HG03108 (cell line): ENCODE measurements around the gene KATNB1.
A peak's percentile ranks its signal among the peaks of the same experiment; 100 is the strongest.

Source experiments
- ATAC-seq: cut with Tn5 transposase; IDR thresholded peaks from one replicate; pipeline ENCODE4 v1.9.1; 2021; ENCODE audit warnings: moderate library complexity; ENCODE audit not compliant: unreplicated experiment

Gene KATNB1

DNA sequence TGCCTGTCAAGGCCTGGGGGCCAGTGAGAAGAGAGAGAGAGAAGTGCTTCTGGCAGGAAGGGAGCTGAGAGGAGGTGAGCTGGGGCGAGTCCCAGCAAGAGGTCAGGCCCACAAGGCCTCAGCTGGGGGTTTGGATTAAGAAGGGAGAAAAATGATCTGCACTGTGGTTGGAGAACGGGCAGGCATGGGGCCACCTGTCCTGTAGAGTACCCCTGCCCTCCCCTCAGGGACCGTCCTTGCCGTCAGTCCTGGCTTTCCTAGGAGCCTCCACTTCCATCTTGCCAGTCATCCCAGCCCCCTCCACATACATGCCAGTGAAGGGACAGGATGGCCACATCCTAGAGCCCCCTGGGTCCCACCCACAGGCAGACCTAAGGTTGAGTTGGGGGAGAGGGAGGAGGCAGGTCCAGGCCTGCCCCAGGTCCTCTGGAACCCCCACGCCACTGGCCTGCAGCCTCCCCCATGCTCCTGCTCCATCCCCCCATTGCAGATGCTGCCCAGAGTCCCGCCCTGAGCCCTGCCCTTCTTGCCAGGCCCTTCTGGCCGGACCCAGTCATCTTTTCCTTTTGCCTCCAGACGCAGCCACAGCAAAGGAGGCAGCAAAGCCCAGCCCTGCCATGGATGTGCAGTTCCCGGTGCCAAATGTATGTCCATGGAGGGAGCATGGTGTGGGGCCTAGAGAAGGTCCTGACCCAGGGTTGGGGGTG, 18.9 kb downstream of the KATNB1 start:
- ATAC-seq: no peak

DNA sequence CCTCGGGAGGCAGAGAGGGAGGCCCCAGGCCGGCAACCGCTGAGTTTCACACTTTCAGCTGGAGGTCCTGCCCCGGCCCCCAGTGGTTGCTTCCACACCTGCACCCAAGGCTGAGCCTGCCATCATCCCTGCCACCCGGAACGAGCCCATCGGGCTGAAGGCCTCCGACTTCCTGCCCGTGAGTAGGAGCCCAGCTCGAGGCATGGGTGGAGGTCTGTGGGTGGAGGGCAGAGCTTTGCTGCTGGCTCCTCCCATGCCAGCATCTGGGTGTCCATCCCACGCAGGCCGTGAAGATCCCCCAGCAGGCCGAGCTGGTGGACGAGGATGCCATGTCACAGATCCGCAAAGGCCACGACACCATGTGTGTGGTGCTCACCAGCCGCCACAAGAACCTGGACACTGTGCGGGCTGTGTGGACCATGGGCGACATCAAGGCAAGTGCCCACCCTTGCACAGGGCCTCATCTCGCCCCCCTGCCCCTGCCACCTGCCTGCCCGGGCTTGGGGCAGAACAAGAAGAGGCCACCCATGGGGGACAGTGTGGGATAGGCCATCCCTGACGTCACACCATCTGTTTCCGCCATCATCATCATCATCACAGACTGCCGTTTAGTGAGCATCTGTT, 19.6 kb downstream of the KATNB1 start:
- ATAC-seq: no peak

DNA sequence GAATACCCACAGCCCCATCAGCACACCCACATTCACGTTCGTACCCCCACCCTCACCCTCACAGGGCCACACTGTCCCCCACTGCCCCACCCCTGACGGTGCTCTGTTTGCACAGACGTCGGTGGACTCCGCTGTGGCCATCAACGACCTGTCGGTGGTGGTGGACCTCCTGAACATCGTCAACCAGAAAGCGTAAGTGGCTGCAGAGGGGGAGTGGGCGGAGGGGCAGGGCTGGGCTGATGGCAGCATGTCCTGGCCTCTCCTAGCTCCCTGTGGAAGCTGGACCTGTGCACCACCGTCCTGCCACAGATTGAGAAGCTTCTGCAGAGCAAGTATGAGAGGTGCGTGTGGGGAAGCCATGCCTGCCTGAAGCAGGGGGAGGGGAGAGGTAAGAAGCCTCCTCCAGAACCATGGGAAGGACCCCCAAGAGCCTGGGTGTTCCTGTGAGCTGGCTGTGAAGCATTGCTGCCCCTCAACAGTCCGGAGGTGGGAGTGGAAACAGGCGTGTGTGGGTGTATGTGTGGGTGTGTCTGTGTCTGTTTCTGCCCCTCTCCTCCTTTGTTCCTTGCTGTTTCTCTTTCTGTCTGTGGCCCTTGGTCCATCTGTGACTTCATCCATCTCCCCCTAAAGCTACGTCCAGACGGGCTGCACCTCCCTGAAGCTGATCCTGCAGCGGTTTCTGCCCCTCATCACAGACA, 20.3 kb downstream of the KATNB1 start:
- ATAC-seq: no peak

DNA sequence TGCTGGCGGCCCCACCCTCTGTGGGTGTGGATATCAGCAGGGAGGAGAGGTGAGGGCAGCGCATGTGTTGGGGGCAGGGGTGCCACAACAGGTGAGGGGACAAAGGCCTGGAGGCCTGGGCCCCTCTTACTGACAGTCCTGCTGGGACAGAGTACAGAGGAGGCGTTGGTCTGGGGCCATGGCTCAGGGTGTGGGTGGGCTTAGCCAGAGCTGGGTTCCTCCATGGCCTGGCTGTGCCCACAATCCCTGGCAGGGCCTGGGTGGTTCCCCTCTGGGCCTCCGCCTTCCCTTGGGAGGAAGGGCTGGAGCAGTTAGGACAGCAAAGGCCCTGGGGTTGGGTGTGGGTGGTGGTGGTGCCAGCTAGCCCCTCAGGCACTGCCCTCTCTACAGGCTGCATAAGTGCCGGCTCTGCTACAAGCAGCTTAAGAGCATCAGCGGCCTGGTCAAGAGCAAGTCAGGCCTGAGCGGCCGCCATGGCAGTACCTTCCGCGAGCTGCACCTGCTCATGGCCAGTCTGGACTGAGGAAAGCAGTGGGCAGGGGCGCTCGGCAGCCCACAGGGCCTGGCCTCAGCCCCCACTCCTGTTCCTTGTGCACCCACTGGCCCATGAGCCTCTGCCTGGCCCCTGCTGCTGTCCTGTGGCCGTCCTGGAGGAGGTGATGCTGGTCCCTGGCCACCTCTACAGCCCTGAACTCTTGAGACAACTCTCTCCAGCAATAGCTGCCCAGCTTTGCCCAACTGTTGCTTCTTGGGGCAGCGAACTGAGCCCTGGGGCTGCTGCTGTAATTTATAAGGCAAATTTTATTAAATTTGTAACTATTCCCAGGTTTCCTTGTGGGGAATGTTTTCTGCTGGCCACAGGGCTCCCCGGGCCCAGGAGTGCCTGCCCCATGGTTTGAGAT, 21.1 kb downstream of the KATNB1 start:
- no peak for ATAC-seq

DNA sequence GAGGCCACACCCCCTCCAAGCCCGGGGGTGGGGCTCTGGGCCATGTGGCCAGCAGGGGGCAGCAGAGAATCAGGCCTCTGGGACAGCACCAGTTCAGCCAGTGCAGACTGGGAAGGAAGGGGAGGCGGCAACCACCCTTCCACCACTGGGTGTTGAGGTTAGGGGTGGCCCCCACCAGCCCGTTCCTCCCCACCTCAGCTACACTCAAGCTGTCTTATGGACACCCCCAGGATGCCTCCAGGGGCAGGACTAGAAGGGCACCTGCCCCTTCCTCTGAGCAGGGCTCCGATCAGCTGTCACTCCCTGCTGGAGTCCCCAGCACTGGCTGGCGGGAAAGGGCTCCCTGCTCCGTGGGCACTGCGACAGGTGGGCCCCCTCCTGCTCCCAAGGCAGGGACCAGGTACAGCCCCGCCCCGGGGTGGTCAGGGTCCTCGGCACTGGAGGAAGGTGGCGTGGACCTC, 21.8 kb downstream of the KATNB1 start:
- peak; percentile 83 for ATAC-seq

DNA sequence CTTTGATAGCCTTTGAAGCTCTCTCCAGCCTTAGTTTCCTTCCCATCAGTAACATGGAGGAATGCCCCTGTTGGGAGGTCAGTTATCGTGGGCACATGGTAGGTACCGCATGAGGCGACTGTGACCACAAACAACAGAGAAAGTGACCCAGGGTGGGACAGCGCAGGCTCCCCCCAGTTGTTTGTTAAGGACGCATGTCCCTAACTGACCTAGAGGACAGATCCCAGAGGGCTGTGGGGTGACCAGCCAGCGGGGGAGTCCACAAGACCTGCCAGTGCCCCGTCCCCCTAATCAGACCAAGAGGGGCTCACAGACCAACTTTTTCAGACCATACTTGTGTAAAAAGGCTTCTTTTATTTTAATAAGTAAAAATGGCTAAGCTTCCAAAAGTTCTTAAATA, 22.3 kb downstream of the KATNB1 start:
- ATAC-seq: no peak

DNA sequence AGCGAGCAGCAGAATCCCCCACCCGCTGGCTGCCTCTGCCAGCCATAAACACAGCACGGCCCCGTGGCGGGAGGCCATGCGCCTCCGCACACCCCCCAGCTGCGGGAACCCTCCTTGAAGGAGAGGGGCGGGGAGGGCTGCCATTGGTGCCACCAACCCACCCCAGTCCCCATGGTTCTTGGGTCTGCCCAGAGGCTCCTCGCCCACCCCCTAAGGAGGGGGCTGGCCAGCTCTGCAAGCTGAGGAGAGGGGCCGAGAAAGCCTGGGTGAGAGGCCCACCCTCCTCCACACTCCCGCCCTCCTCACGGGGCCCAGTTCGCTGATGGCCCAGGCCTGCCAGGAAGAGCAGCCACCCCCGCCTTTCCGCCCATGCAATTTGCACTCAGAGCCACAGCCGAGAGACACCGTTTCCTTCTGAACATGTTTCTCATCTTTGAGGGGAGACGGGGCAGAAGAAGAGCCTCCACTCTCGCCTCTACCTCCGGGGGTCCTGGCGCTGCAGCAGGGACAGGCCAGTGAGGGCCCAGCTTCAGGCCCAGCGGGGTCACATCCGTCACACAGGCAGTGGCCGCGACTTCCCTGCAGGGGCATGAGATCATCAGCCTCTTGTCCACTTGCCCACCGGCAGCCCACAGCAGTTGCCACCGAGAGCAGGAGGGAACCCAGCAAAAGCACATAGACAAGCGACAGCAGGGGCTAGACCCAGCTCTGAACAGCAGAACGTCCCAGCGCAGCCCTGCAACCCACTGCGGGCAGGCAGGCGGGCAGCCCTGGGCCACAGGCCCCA, 23.0 kb downstream of the KATNB1 start:
- no peak for ATAC-seq

DNA sequence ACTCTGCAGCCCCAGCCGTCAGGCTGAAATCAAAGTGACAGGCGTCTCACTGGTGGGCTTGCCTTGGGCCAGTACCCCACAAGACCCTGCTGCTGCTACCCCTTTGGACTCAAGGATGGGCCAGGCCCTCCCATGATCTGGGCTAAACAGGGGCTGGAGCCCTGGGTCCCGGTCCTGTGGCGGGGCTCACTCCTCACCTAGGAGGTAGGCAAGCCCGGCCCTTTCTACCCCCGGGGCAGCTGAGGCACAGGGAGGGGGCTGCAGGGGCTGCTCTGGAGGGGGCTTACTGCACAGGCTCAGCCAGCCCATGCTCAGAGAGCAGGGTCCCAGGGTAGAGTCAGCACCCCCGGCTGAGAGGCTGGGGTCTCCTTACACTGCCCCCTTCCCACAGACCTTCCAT, 23.6 kb downstream of the KATNB1 start:
- ATAC-seq: no peak

DNA sequence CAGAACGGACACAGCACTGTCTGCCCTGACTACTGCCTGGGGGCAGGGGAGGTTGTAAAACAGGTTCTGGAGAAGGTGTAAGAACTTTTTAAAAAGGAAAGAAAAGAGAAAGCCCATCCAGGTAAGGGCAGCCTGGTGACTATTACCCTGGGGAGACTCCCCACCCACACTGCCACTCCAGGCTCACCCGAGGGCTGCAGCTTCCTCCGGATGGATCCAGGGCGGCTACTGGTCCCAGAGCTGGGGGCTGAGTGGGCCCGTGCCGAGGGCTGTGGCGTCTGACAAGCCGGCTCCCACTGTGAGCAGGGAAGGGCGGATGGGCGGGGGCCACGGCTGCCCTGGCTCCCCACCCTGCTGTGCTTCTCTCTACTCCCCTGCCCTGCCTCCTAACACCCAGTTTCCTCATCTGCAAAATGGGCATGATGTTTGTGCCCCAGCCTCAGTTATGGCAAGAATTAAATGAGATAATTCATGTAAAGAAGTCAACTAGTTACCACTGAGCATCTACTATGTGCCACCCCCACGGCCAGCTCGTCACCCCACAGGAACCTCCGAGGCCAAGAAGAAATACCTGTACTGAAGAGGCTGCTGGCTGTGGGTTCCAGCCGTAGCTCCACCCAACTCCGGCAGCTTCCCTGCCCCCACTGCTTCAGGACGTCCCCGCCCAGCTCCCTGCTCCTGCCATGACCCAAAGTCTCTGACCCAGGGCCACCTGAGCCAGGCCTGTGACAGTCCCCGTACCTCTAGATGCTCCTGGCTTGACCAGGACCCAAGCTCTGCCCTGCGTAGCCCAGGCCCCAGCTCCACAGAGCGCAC, 24.2 kb downstream of the KATNB1 start:
- no peak for ATAC-seq

DNA sequence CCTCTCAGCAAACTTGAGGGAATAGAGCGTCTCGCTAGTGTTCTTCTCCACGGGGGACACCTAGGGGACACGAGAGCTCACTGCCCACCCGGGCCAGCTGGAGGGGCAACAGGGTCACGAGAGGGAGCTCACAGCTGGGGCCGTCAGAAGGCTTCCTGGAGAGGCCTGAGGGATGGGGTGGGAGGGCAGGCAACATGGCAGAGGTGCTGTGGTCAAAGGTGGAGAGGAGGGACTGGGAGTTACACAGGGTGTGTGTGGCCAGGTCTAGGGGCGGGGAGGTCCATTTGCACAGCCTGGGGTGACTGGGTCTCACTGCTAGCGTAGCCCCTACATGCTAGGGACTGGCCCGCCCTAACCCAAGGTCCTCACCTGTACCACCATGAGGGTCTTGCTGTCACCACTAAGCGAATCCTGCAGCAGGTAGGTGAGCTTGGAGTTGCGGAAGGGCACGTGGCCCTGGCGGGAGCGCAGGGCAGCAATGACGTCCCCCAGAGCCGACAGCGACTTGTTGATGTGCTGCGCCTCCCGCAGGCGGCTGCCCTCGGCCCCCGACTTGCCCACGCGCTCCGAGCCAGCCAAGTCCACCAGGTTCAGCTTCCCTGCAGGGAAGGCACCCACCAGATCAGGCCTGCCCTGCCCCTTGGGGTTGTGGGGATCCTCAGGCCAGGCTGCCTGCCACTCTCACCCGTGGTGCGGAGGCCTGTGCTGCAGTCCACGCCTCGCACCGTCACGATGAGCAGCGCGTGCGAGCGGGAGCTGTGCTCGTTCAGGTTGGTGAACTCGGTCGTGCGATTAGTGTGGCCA, 25.0 kb downstream of the KATNB1 start:
- no peak for ATAC-seq

DNA sequence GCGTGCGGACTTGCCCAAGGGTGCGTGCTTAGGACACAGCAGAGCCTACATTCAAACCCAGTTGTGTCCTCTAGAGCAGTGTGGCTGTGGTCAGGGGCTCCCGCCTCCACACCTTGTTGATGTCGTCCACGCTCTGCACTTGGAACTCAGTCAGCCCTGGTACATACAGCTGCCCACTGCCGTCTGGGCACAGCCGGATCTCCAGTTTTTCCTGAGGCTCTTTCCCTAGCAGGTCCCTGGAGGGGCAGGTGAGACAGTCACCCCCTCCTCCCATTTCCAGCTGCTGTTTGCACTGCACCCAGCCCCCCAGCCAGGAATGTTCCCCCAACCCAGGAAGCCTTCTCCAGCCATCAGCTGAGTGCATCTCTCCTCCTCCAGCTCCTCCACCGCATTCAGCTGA, 25.7 kb downstream of the KATNB1 start:
- no peak for ATAC-seq

DNA sequence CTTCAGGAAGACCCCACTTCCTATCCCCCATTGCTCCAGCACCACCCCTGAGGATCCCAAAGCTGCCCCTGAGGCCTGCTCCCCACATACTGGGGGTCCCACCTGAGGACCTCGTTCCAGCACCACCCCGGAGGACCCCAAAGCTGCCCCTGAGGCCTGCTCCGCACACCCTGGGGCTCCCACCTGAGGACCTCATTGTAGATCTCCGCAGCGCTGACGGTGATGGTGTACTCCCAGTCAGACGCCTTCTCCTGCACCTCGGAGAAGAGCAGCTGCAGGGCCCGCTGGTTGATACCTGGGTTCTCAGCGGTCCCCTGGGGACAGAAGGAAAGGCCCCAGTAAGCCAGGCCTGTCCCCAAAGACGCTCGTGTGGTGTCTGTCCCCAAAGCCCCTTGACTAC, 26.4 kb downstream of the KATNB1 start:
- ATAC-seq: no peak

DNA sequence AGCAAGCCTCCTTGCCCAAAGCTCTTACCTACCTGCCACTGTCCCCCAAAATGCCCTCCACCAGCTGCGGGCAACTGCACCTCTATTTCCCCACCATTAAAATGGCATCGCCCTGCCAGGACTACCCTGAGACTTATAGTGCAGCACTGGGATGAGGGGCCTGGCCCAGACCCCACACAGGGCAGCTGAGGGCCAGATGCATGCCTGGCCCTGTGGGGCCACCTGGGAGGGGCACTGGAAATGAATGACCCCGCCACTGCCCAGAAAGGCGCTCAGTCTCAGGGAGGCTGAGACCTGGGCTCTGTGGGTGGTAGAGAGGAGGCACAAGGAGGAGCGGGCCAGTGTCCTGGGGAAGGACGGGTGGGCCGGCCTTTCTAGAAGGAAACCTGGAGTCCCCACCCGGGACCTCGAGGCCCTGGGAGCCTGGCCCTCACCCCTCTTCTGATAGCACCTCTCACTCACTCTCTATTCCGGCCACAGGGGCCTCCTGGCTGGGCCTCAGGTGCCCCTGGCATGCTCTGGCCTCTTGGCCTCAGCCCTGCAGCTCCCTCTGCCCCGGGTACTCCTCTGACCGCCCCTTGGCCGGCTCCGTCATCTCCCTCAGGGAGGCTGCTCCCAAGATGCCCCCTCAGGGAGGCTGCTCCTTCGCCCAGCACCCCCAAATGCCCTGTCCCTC, 26.9 kb downstream of the KATNB1 start:
- no peak for ATAC-seq

DNA sequence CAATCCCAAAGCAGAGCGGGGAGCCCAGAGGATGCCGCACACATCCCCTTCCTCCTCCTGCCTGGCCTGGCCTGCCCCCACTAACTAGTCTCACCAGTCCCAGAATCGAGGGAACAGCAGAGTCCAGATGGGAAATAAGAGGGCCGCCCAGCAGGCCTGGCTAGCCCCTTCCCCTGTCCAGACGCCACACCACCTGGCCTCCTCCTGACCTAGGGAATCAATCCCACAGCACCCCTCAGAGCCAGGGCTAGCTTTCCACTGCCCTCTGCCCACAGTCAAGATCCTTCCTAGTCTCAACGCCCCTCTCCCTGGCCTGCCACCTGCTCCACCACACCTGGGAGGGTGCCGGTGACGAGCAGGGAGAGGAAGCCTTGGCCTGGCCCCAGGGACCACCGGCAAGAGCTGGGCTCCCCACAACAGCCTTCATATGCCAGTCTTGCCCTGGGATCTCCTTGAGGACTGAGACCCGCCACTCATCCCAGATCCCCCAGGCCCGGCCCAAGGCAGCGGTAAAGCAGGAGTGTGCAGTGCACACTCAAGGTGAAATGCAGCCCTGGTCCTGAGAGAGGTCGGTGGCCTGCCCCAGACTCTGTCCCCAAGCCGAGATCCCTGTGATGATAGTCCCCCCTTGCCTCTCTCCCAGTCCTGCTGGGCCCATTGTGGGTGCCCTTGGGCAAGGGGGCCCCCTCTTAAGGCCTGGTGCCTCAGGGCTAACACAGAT, 27.9 kb downstream of the KATNB1 start:
- ATAC-seq: no peak

DNA sequence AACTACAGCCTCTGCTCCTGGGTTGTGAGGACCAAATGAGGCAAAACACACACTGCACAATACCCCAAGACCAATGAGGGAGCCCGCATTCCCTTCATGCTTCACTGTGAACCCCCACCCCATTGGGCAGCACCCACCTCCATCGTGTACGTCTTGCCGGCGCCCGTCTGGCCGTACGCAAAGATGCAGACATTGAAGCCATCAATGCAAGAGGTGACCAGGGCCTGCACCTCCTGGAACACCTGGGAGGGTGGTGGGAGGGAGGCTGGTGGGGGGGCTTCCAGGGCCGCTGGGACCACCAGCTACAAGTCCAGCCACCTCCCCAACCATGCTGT, 28.4 kb downstream of the KATNB1 start:
- no peak for ATAC-seq

DNA sequence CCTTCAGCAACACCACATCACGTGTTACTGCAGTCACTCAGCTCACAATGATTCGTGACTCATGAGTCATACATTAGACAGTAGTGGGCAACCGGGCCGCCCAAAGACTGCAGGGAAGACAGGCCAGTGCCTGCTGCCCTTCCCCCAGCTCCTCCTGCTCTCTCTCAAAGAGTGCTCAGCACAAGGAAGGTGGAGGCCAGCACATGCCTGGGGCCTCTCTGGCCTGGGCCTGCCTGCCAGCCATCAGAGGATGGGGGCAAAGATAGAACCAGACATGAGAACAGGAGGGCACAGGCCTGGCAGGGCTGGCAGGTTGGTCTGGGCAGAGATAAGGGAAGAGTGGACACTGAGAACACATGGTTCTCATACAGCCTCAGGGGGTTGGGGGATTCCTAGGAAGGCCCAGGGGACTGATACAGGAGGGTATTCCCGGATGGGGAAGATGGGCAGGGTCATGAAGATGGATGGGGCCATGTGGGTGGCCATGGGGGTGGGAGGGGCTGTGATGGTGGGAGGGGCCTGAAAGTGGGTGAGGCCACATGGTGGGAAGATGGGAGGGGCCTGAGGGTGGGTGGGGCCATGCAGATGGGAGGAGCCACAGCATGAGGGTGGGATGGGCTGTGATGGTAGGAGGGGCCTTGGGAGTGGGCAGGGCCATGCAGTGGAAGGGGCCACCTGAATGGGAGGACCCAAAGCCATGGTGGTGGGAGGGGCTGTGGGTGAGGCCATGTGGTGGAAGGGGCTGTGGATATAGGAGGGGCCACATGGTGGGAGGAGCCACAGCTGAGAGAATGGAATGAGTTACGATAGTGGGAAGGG, 29.0 kb downstream of the KATNB1 start:
- ATAC-seq: no peak
